ENCODE results near the gene SFXN5.

The SFXN5 gene

DNA sequence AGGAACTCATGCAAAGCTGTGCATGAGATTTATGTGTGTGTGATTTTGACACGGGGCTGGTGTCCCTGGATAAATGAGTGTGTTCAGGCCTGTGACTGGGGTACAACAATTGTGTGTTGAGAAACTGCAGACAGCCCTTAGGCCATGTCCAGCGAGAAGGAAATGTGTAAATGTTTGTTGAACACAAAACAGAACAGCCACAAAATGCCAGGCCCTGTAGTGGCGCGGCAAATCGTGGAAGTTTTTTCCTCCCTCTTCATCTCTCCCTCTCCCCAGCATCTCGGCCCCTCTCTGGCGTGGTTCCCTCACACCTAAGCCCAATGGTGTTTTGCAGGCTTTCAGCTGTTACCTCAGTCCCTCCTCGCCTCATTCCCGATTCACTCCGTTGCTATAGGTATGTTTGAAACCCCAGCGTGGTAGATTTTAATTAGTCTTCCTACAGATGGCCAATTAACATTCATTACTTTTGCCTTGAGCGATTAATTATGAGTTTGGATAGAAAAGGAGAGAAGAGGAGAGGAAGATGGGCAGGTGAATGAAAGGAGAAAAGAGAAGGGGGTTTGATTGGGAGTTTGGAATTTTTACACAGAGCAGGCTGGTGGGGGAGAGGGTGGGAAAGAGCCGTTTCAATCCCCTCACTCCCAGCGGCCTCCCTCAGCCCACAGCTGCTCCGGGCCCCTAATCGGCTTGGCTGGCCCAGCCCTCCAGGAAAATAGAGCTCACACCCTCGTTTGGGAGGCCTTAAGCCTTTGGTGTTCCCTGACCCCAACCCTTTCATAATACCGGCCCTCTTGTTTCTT is 173.5 kb downstream of the SFXN5 start:
- Histone ChIP-seq H2BK15ac (replicated peaks; ENCODE audit: low read depth) (no peak overlapping the region), H2BK5ac (ENCODE audit: low read length) (no peak overlapping the region), H3K18ac (ENCODE audit: low read length) (no peak overlapping the region), H3K9ac (ENCODE audit: low read length) (no peak overlapping the region), H2AK5ac (ENCODE audit: low read length) (no peak overlapping the region), H3K4me1 (ENCODE audit: control insufficient read depth, low read depth, low read length) (peaks cover 3% of the 10 kb centered on the region), H3K27ac (ENCODE audit: low read depth, low read length) (no peak overlapping the region), H2BK120ac (ENCODE audit: low read depth, low read length) (no peak overlapping the region), H3K4me3 (ENCODE audit: low read length) (no peak overlapping the region), H4K5ac (ENCODE audit: low read length) (no peak overlapping the region), H3K56ac (ENCODE audit: low read length) (no peak overlapping the region), H3K36me3 (ENCODE audit: control insufficient read depth, insufficient read depth, low read length) (no peaks in the 10 kb centered on the region), H3K27me3 (ENCODE audit: insufficient read depth, low read length, poor library complexity) (no peaks in the 10 kb centered on the region), H4K8ac (ENCODE audit: low read depth, low read length) (no peak overlapping the region), H3K79me2 (ENCODE audit: control insufficient read depth, insufficient read depth, low read length) (no peaks in the 10 kb centered on the region), H3K23ac (ENCODE audit: low read length) (no peak overlapping the region), H3K4me2 (ENCODE audit: low read length) (no peak overlapping the region), H3K79me1 (ENCODE audit: low read length) (no peaks in the 10 kb centered on the region), H3K4ac (ENCODE audit: low read depth, low read length) (no peak overlapping the region)
- no CpG with 5 or more reads among the region's 18 CpGs for WGBS (ENCODE audit: extremely low coverage, insufficient coverage, low lambda C conversion rate)
- no peak for DNase-seq

DNA sequence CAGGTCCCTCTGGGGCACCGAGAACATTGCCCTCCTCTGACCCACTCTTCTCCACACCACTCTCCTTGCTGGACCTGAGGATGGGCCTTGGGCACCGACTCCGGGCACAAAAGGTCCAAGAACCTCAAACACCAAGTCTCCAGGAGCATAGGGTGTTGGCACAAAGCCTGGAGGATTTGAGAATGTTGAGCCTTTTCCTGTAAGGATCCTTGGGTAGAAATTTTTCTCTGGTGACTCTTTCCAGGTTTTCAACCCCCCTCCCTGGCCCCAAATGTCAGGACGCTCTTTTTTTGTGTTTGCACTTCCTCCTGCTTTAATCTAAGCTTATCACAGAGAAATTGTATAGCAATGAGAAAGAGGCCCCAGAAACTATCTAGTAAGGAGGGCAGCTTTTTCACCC is 175.1 kb downstream of the SFXN5 start:
- Histone ChIP-seq H3K79me1 (ENCODE audit: low read length) (no peaks in the 10 kb centered on the region), H2BK15ac (replicated peaks; ENCODE audit: low read depth) (no peak overlapping the region), H3K4me2 (ENCODE audit: low read length) (no peak overlapping the region), H3K18ac (ENCODE audit: low read length) (no peak overlapping the region), H4K5ac (ENCODE audit: low read length) (no peak overlapping the region), H4K8ac (ENCODE audit: low read depth, low read length) (no peak overlapping the region), H3K27me3 (ENCODE audit: insufficient read depth, low read length, poor library complexity) (no peaks in the 10 kb centered on the region), H3K56ac (ENCODE audit: low read length) (no peak overlapping the region), H2BK120ac (ENCODE audit: low read depth, low read length) (no peak overlapping the region), H2AK5ac (ENCODE audit: low read length) (no peak overlapping the region), H3K4me1 (ENCODE audit: control insufficient read depth, low read depth, low read length) (peaks cover 3% of the 10 kb centered on the region), H3K9ac (ENCODE audit: low read length) (no peak overlapping the region), H2BK5ac (ENCODE audit: low read length) (no peak overlapping the region), H3K4ac (ENCODE audit: low read depth, low read length) (no peak overlapping the region), H3K79me2 (ENCODE audit: control insufficient read depth, insufficient read depth, low read length) (no peaks in the 10 kb centered on the region), H3K27ac (ENCODE audit: low read depth, low read length) (no peak overlapping the region), H3K23ac (ENCODE audit: low read length) (no peak overlapping the region), H3K4me3 (ENCODE audit: low read length) (no peak overlapping the region), H3K36me3 (ENCODE audit: control insufficient read depth, insufficient read depth, low read length) (no peaks in the 10 kb centered on the region)
- WGBS (ENCODE audit: extremely low coverage, insufficient coverage, low lambda C conversion rate), result no CpG with 5 or more reads among the region's 4 CpGs
- no peak for DNase-seq

GRCh38 chr2:72895759-72896281 is 175.7 kb downstream of the SFXN5 start:
- Histone ChIP-seq H3K18ac (ENCODE audit: low read length) (no peak overlapping the region), H3K9ac (ENCODE audit: low read length) (no peak overlapping the region), H3K4me2 (ENCODE audit: low read length) (no peak overlapping the region), H2BK15ac (replicated peaks; ENCODE audit: low read depth) (no peak overlapping the region), H3K56ac (ENCODE audit: low read length) (peak overlapping the region; percentile 12), H4K5ac (ENCODE audit: low read length) (no peak overlapping the region), H2AK5ac (ENCODE audit: low read length) (no peak overlapping the region), H3K23ac (ENCODE audit: low read length) (no peak overlapping the region), H2BK5ac (ENCODE audit: low read length) (no peak overlapping the region), H4K8ac (ENCODE audit: low read depth, low read length) (no peak overlapping the region), H3K79me1 (ENCODE audit: low read length) (no peaks in the 10 kb centered on the region), H3K27ac (ENCODE audit: low read depth, low read length) (no peak overlapping the region), H3K4ac (ENCODE audit: low read depth, low read length) (no peak overlapping the region), H3K79me2 (ENCODE audit: control insufficient read depth, insufficient read depth, low read length) (no peaks in the 10 kb centered on the region), H3K36me3 (ENCODE audit: control insufficient read depth, insufficient read depth, low read length) (no peaks in the 10 kb centered on the region), H2BK120ac (ENCODE audit: low read depth, low read length) (no peak overlapping the region), H3K4me3 (ENCODE audit: low read length) (no peak overlapping the region), H3K4me1 (ENCODE audit: control insufficient read depth, low read depth, low read length) (no peaks in the 10 kb centered on the region), H3K27me3 (ENCODE audit: insufficient read depth, low read length, poor library complexity) (no peaks in the 10 kb centered on the region)
- DNase-seq, result no peak
- no CpG with 5 or more reads among the region's 16 CpGs for WGBS (ENCODE audit: extremely low coverage, insufficient coverage, low lambda C conversion rate)

- Histone ChIP-seq H3K36me3 (ENCODE audit: control insufficient read depth, insufficient read depth, low read length) (no peaks in the 10 kb centered on the region), H3K4me1 (ENCODE audit: control insufficient read depth, low read depth, low read length) (no peaks in the 10 kb centered on the region), H3K4ac (ENCODE audit: low read depth, low read length) (no peak overlapping the region), H3K56ac (ENCODE audit: low read length) (no peak overlapping the region), H3K4me2 (ENCODE audit: low read length) (no peak overlapping the region), H2BK120ac (ENCODE audit: low read depth, low read length) (no peak overlapping the region), H4K8ac (ENCODE audit: low read depth, low read length) (no peak overlapping the region), H3K27ac (ENCODE audit: low read depth, low read length) (no peak overlapping the region), H4K5ac (ENCODE audit: low read length) (no peak overlapping the region), H3K27me3 (ENCODE audit: insufficient read depth, low read length, poor library complexity) (no peaks in the 10 kb centered on the region), H3K79me2 (ENCODE audit: control insufficient read depth, insufficient read depth, low read length) (no peaks in the 10 kb centered on the region), H2BK15ac (replicated peaks; ENCODE audit: low read depth) (no peak overlapping the region), H3K18ac (ENCODE audit: low read length) (no peak overlapping the region), H3K79me1 (ENCODE audit: low read length) (no peaks in the 10 kb centered on the region), H3K23ac (ENCODE audit: low read length) (no peak overlapping the region), H3K4me3 (ENCODE audit: low read length) (no peak overlapping the region), H2BK5ac (ENCODE audit: low read length) (no peak overlapping the region), H3K9ac (ENCODE audit: low read length) (no peak overlapping the region), H2AK5ac (ENCODE audit: low read length) (no peak overlapping the region)
- no CpG with 5 or more reads among the region's 4 CpGs for WGBS (ENCODE audit: extremely low coverage, insufficient coverage, low lambda C conversion rate)
- peak; percentile 40 for DNase-seq
These were observed 176.4 kb downstream of the SFXN5 start for GRCh38 chr2:72895154-72895553.

GRCh38 chr2:72894514-72894913 is 177.0 kb downstream of the SFXN5 start:
- Histone ChIP-seq H3K9ac (ENCODE audit: low read length) (no peak overlapping the region), H3K36me3 (ENCODE audit: control insufficient read depth, insufficient read depth, low read length) (no peaks in the 10 kb centered on the region), H4K5ac (ENCODE audit: low read length) (no peak overlapping the region), H3K79me2 (ENCODE audit: control insufficient read depth, insufficient read depth, low read length) (no peaks in the 10 kb centered on the region), H3K79me1 (ENCODE audit: low read length) (no peaks in the 10 kb centered on the region), H2BK5ac (ENCODE audit: low read length) (no peak overlapping the region), H3K4me3 (ENCODE audit: low read length) (no peak overlapping the region), H3K23ac (ENCODE audit: low read length) (no peak overlapping the region), H3K27me3 (ENCODE audit: insufficient read depth, low read length, poor library complexity) (no peaks in the 10 kb centered on the region), H3K56ac (ENCODE audit: low read length) (no peak overlapping the region), H2BK120ac (ENCODE audit: low read depth, low read length) (no peak overlapping the region), H3K4me2 (ENCODE audit: low read length) (no peak overlapping the region), H3K27ac (ENCODE audit: low read depth, low read length) (no peak overlapping the region), H2AK5ac (ENCODE audit: low read length) (peak overlapping the region; percentile 6), H3K4me1 (ENCODE audit: control insufficient read depth, low read depth, low read length) (no peaks in the 10 kb centered on the region), H3K18ac (ENCODE audit: low read length) (no peak overlapping the region), H2BK15ac (replicated peaks; ENCODE audit: low read depth) (no peak overlapping the region), H3K4ac (ENCODE audit: low read depth, low read length) (no peak overlapping the region), H4K8ac (ENCODE audit: low read depth, low read length) (no peak overlapping the region)
- DNase-seq, result no peak
- WGBS (ENCODE audit: extremely low coverage, insufficient coverage, low lambda C conversion rate), result no CpG with 5 or more reads among the region's 9 CpGs

Measured in mesendoderm (in vitro differentiated cells).